Measurements from ENCODE around the gene CLMN. TPM values are rescaled to one million over a fixed set of nuclear protein-coding genes. Genes with fewer than 3 reads are reported as not detected.
A peak's percentile ranks its signal among the peaks of the same experiment; 100 is the strongest.

CLMN gene, protein sequence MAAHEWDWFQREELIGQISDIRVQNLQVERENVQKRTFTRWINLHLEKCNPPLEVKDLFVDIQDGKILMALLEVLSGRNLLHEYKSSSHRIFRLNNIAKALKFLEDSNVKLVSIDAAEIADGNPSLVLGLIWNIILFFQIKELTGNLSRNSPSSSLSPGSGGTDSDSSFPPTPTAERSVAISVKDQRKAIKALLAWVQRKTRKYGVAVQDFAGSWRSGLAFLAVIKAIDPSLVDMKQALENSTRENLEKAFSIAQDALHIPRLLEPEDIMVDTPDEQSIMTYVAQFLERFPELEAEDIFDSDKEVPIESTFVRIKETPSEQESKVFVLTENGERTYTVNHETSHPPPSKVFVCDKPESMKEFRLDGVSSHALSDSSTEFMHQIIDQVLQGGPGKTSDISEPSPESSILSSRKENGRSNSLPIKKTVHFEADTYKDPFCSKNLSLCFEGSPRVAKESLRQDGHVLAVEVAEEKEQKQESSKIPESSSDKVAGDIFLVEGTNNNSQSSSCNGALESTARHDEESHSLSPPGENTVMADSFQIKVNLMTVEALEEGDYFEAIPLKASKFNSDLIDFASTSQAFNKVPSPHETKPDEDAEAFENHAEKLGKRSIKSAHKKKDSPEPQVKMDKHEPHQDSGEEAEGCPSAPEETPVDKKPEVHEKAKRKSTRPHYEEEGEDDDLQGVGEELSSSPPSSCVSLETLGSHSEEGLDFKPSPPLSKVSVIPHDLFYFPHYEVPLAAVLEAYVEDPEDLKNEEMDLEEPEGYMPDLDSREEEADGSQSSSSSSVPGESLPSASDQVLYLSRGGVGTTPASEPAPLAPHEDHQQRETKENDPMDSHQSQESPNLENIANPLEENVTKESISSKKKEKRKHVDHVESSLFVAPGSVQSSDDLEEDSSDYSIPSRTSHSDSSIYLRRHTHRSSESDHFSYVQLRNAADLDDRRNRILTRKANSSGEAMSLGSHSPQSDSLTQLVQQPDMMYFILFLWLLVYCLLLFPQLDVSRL
- total RNA-seq = 6.0 TPM
- long read RNA-seq, partial matches to known transcripts = 6 of 7 reads
- long read RNA-seq, other reads (novel, unspliced or antisense) = 1 of 7 reads

DNA sequence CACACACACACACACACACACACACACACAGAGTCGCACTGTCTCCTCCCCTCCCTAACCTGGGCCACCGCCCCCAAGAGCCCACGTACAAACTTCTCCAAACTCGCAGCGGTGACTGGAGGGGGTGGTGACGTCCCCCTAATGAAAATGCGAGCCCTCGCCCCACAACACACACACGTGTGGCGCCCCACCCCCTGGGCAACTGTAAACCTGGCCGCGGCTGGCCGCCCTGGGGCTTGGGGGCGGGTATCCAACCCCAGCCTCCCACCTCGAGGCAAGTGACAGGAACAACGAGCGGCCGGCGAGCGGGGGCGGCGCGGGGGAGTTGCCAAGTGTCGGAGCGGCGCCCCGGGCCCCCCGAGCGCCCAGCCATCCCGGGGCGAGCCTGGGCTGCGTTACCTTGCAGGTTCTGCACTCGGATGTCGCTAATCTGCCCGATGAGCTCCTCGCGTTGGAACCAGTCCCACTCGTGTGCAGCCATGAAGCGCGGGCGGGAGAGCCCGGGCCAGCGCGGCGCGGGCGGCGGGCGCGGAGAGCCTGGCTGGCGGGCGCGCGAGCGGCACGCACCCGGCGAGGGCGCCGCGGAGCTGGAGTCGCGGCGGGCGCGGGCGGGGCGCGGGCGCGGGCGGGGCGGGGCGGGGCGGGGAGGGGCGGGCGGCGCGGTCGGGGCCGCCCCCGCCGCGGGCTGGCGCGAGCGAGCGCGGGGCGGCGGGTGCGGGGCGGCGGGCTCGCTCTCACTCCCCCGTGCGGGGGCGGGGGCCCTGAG is at the start of gene CLMN:
Gene CLMN, minus strand, starts transcription at position 597 of the 766 bp plus-strand sequence. Its CDS starts 116 bp downstream, at position 481.
- intact Hi-C loops (cut with DNase I) = no loop called here
- no peak for DNase-seq (ENCODE audit: low spot score)

DNA sequence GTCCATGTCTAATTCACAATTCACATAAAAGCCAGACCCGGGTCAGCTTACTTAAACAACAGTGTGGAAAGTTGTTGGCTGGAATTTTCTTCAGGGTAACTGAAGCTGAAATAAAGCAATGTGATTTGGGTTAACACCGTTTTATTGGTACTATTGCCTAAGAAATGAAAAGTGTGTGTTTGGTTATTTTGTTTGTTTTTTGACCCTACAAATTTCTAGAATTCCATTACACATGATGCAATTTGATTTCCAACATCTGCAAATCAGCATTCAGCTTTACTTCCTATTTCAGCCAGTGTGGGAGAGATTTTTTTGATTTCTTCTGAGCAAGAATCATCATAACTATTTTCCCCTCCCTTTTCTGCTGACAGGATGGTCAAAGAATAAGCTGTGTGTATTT is 45.7 kb upstream of the CLMN start:
- no peak for DNase-seq (ENCODE audit: low spot score)
- intact Hi-C loops (cut with DNase I) = no loop called here

DNA sequence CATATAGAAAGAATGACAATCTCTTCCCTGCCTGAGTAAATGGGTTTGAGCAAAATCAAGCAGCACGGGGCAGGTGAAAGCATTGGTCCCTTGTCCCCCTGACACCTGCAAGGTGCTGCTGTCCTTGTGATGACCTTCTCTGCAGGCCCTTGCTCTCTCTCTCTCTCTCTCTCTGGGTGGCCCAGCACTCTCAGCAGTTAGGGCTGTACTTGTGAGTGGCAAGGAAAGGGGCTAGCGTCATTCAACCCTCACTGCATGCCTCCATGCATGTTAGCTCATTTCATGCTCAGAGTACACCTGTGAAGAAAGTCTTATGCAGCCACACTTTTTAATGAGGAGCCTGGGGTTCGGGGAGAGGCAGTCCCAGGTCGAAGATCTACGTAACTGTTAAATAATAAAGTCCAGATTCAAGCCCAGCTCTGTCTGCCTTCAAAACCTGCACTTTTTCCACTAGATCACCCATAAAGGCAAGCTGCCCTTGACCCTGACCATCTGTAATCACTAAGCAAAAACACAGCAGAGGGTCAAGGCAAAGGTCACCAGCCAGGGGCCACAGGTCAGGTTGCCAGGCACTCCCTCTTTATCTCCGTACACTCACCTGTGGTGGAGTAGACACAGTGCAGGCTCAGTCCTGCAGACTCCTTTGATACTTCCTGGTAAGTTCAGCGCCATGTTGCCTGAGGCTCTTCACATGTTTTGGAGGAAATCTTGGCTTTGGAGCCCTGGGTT is 44.9 kb upstream of the CLMN start:
- no peak for DNase-seq (ENCODE audit: low spot score)
- intact Hi-C loops (cut with DNase I) = no loop called here

DNA sequence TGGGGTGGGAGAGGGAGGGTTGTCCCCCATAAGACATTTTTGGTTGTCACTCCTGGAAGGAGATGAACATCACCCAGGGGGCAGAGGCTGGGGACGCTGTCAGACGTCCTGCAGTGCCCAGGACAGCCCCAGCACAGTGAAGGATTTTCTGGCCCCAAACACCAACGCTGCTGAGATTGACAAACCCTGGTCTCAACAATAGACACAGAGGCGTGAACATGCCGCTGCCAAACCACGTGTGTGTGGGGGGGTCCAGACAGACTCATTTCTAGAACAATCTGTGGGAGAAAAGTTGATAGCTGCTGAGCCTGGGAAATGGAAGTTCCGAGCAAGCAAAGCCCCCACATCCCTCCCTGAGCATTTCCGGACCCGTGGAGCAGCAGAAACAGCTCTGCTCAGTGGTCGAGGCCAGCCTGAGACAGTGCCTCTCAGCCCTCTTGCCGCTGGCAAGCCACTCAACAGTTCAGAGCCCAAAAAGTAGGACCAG is 43.8 kb upstream of the CLMN start:
- no peak for DNase-seq (ENCODE audit: low spot score)
- intact Hi-C loops (cut with DNase I) = loop anchor here (2.0 kb wide), 1 partner anchor 25 kb away; no protein-coding TSS in a partner anchor

DNA sequence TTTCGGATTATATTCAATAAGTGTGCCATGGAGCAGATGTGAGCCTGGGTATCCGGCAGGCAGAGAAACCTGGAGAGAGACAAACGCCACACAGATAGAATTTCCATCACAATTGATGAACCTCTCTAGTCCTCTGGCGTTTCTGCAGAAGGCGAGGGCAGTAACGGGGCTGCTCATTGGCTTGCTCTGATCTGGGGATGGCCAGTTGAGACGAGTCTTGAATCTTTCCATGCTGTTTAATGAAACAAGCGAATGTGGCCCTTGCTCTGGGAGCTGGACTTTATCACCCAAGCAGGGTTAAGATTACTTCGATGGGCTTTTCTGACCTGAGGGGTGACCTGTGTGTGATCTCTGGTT is 42.4 kb upstream of the CLMN start:
- intact Hi-C loops (cut with DNase I) = loop anchor here (2.0 kb wide), 1 partner anchor 27 kb away; no protein-coding TSS in a partner anchor
- DNase-seq (ENCODE audit: low spot score) = no peak

DNA sequence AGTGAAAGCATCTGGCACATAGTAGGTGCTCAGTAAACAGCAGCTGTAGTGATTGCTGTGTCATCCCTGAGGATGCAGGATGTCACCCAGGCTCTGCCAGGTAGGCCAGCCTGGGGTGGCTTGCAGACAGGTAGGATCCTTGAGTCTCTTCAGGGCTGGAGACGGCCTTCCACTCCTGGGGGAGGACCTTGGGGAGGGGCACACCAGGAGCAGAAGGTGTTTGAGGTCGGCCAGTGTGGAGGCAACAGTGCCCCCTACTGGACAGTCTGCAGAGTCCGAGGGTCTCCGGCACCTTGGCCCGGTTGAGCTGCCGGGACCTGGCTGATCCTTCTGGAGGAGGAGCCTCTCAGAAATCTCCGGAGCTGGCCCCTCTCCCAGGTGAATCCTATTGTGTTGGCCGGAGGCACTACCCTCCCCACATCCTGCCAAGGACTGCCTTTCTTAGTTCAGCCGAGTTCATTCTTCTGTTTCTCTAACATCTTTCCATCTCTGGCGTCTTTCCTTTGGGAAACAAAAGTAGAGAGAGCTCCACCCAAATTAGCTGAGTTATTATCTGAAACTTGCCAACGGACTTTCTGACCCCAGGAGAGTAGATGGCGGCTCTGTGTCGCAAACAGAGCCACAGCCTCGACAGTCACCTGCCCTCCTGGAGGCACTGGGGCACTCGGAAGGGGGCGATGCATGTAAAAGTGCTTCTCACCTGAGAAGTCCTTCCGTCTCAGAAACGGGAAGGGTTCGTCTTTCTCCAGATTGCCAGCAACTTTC is 41.8 kb upstream of the CLMN start:
- intact Hi-C loops (cut with DNase I) = loop anchor here (2.0 kb wide), 1 partner anchor 27 kb away; no protein-coding TSS in a partner anchor
- DNase-seq (ENCODE audit: low spot score) = no peak

DNA sequence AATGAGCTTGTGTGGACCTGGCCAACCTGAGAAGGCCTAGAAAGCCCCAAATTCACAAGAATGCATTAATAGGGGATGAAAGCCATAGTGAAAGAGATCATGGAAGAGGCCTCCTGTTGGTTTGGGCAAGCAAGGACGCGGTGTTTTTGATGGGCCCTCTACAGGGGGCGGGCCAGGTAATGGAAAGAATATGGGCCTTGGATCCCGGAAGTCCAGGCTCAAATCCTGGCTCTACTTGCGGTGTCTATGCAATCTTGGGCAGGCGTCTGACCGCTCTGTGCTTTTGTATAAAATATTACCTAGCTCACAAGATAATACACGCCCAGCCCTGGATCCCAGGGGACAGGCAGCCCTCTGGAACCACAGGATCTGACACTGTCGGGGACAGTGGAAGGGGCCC is 41.1 kb upstream of the CLMN start:
- intact Hi-C loops (cut with DNase I) = no loop called here
- no peak for DNase-seq (ENCODE audit: low spot score)

DNA sequence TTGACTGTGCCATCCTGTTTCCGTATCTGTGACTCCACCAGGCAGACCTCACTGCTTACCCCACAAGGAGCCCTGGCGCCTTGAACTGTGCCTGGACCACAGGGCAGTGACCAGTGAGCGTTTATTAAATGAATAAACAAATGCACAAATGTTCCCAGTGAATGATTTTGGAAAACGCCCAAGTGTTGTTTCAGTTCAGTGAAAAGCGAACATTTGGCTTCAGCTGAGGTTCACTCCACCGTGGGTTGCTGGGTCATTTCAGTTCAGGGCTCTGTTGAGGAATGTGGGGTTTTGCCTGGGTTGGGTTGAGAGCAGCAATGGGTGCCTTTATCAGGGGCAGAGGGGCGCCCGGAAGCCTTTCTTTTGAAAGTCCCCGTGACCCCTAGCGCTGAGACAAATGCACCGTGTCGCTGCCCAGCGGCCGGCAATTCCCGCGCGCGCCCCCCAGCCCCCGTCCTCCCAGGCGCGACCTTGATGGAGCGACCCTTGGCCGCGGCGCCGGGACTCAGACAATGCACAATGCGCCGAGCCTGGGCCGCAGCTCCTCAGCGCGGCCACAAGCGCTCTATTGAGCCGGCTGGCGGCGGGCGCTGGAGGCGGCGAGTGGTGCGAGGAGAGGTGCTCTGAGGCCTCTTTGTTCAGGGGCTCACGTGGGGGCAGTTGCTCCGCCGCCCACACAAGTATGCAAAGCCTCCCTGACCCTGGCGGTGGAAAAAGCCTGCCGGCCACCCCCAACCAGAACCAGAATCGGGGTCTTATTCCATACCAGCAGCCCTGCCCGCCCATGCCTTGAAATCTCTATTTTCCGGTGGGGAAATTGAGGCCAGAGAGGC is 40.5 kb upstream of the CLMN start:
- intact Hi-C loops (cut with DNase I) = loop anchor here (5.0 kb wide), 1 partner anchor 62 kb away; no protein-coding TSS in a partner anchor

DNA sequence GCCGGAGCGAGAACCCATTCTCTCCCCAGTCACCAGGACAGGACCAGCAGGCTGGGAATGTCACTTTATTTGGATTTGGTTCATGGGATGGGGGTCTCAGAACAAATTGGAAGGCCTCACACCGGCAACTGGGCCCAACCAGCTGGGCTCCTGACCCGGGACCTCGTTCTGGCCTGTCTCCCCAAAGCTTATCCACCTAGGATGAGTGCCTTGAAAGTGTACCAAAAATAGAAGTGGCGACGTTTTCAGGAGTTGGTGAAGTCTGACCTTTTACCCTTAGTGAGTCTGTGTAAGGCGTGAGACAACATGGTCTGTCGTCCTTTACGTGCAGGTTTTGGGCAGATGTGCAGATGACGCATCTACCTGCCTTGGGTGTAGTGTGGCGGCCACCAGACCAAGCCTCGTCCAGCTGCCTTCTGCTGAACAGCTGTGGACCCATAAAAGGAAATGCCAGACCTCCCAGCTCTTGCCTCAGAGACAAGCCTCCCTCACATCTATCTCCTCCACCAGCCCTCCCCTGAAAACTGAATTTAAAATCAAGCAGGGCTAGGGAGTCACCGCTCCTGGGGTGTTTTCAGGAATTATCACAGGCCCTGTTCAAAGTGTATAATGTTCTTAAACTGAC is 36.6 kb upstream of the CLMN start:
- intact Hi-C loops (cut with DNase I) = loop anchor here (5.0 kb wide), 1 partner anchor 66 kb away; no protein-coding TSS in a partner anchor
- DNase-seq (ENCODE audit: low spot score) = no peak

More for the DNA sequence above, 40.5 kb upstream of the CLMN start:
- DNase-seq (ENCODE audit: low spot score) = no peak

DNA sequence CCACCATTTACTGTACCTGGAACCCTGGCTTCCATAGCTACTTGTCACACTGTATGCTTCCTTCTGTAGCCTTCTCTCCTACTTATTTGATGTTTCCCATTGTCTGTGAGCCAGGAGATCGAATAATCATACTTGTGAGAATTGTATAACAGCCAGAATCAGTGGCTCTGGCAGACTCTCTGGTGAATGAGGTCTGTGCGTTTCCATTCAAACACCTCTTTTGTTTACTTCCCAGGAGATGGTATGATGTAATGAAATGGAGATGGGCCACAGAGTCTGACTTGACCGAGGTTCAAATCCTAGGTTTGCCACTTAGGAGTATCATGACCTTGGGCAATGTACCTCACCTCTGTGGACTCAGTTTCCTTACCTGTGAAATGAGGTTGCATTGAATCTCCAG is 35.7 kb upstream of the CLMN start:
- intact Hi-C loops (cut with DNase I) = loop anchor here (5.0 kb wide), 1 partner anchor 67 kb away; no protein-coding TSS in a partner anchor
- DNase-seq (ENCODE audit: low spot score) = no peak

DNA sequence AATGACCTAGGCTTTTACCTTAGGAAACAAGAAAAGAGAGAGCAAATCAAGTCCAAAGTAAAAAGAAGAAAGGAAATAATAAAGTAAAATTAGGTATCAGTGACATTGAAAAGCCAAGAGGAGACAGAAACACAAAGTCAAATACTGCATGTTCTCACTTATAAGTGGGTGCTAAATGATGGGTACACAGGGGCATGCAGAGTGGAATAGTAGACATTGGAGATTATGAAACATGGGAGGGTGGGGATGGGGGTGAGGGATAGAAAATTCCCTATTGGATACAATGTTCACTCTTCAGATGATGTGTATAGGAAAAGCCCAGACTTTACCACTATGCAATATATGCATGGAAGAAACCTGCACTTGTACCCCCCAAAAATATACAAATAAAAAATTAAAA is 35.1 kb upstream of the CLMN start:
- intact Hi-C loops (cut with DNase I) = loop anchor here (5.0 kb wide), 1 partner anchor 67 kb away; no protein-coding TSS in a partner anchor
- no peak for DNase-seq (ENCODE audit: low spot score)

DNA sequence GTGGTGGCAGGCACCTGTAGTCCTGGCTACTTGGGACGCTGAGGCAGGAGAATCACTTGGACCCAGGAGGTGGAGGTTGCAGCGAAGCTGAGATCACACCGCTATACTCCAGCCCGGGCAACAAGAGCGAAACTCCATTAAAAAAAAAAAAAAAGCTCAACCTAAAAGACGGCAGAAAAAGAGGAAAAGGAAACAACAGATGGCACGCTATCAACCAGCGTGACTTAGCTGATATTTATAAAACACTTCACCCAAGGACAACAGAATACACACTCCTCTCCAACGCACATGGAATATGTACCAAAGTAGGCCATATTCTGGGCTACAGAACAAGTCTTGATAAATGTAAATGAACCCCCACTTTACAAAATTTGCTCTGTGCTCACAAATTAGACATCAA is 34.0 kb upstream of the CLMN start:
- DNase-seq (ENCODE audit: low spot score) = no peak
- intact Hi-C loops (cut with DNase I) = no loop called here

DNA sequence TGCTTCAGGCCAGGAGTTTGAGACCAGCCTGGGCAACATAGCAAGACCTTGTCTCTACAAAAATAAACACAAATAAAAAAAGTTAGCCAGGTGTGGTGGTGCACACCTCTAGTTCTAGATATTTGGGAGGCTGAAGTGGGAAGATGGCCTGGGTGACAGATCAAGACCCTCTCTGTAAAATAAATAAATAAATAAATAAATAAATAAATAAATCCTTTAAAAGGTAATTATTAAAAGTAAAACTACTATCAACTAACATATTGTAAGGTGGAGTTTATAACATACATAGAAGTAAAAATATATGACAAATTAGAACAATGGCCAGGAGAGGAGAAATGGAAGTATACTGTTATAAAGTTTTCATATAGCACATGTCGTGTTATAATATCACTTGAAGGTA is 33.3 kb upstream of the CLMN start:
- intact Hi-C loops (cut with DNase I) = no loop called here
- DNase-seq (ENCODE audit: low spot score) = no peak

DNA sequence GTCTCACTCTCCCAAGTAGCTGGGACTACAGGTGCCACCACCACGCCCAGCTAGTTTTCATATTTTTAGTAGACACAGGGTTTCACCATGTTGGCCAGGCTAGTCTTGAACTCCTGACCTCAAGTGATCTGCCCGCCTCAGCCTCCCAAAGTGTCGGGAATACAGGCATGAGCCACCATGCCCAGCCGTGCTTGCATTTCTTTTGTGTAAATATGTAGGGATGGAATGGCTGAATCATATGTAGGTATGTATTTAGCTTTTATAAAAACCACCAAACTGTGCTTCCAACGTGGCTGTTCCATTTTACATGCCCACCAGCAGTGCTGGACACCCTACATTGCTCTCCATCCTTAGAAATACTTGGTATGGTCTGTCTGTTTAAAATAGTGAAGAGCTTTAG is 32.8 kb upstream of the CLMN start:
- DNase-seq (ENCODE audit: low spot score) = no peak
- intact Hi-C loops (cut with DNase I) = no loop called here

DNA sequence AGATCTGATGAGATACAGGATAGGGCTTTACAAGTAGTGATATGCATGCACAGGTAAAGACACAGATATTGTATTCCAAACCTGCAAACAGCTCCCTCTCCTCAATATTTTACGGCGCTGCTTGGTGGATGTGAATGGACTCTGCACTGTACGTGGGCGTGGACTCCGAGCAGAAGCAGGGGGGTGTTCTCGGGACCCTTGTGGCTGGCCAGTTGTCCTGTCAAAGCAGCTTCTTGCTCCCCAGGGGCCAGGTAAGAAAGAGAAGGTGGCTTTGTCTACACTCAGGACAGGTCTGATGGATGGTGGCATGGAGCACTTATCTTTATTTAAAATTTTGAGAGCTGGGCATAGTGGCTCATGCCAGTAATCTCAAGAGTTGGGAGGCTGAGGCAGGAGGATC is 29.5 kb upstream of the CLMN start:
- intact Hi-C loops (cut with DNase I) = no loop called here
- peak; percentile 51 for DNase-seq (ENCODE audit: low spot score)

DNA sequence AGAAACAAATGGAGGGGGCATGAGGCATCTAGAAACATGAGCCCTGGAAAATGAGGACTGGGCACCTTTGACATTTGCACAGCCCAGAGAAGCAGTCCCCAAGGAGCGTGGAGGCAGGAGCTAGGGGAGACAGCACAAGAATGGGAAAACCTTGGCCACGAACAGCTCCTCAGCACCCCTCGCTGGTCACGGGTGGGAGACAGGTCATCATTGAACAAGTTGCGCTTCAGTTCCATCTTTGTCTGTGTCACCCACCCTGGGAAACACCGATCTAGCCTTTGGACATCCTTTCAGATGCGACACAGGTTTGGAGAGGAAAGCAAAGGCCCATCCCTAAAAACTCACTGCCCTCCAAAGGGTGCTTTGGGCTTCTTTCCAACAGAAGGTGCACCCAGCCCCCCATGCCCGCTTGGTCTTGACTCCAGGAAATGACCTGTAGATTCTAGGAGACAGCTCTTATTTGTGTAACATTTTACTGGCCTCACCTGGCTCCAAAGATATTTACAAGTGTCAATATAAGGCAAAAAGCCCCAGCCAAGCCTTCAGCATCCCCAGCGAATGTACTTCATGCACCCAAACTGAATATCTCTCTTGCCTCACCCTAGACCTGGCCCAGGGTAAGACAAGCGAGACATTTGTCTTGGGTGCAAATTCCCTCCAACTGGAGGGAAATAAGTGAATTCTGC is 28.8 kb upstream of the CLMN start:
- DNase-seq (ENCODE audit: low spot score) = peak; percentile 53
- intact Hi-C loops (cut with DNase I) = no loop called here
